ENCODE results near the gene CLCN4.

CLCN4 gene

GRCh38 chrX:10244915-10245622, 88.3 kb downstream of the CLCN4 start:
- DNase-seq, result no peak

GRCh38 chrX:10245886-10246285, 89.1 kb downstream of the CLCN4 start:
- DNase-seq, result no peak

- DNase-seq, result no peak
Measured at GRCh38 chrX:10246297-10246696, 89.5 kb downstream of the CLCN4 start.

DNA sequence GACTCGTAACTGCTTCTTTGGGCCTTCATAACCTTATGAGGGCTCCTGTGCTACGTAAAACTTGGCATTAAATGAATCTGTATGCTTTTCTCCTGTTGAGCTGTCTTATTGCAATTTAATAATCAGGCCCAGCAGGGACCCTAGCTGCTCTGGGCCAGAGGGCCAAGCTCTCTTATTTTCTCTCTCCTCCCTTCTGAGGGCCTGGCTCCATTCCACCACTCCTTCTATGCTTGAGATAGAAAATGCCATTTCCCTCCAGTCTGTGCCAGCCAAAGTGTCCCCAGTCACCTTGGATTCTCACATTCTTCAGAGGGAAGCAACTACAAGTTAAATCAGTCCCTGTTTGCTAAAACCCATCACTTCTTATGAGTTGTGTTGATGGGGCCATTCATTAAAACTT, 90.1 kb downstream of the CLCN4 start:
- DNase-seq, result no peak

GRCh38 chrX:10254739-10255138, 98.0 kb downstream of the CLCN4 start:
- DNase-seq, result no peak

DNA sequence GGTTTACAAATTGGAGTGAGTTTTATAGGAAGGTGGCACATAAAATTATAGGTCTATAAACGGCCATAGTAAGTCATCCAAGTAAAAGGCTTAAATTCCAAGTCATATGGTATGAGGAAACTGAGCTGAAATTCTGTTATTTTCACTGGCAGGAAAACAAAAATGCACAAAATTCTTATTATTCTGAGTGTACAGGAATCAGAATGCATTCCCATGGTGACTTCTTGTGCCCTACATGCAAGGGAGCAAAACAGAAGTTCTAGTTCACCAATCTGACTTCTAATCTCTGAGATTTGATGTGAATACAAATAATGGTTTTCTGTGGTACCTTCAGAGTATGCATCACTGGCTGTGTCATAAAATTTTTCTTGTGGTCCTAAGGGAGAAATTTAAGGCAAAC, 102.9 kb downstream of the CLCN4 start:
- DNase-seq, result no peak

GRCh38 chrX:10265775-10266174, 109.0 kb downstream of the CLCN4 start:
- no peak for DNase-seq

DNA sequence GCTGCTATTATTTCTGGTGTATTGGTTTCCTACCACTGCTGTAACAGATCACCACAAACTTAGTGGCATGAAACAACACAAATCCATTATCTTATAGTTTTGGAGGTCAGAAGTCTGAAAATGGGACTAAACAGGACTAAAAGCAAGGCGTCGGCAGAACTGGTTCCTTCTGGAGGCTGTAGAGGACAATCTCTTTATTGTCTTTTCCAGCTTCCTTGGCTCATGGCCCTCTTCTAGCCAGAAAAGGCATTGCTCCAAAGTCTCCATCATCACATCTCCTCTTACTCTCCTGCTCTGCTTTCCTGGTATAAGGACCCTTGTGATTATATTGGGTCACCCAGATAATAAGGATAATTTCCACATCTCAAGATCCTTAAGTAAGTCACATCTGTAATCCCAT, 121.9 kb downstream of the CLCN4 start:
- no peak for DNase-seq

GRCh38 chrX:10280071-10280470, 123.3 kb downstream of the CLCN4 start:
- no peak for DNase-seq

- no peak for DNase-seq
Measured at GRCh38 chrX:10282490-10282889, 125.7 kb downstream of the CLCN4 start.

DNA sequence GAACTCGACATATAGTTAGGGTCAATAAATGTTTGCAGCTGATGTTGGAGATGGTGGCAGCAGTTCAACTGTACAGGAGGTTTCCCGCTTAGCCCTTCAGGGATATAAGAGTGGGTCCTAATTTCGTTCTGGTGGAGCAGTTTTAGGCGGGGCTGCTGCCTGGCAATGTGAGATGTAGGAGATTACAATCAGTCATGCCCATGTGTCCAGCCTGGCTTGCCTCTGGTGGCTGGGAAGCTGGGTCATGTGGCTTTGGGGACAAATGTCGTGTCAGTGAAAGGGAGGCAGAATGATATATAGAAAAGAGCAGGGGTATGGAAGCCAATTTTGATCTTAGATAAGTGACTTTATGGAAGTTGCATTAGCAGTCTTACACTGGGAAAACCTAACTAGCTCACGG, 129.4 kb downstream of the CLCN4 start:
- DNase-seq, result no peak
